Prostate gland (tissue), 2 donors: ENCODE results near the gene MOGAT3.

ENCODE experiments used
- CTCF ChIP-seq, 4 experiments: fragments of 200-600 bp in 2 of 4; fragments of 450-650 bp in 2 of 4; sonication (generic) in 2 of 4; IDR thresholded peaks; 1 replicate in 3 of 4; 2 replicates in 1 of 4; pipeline ENCODE4 v1.5.1; 2016 to 2019; ENCODE audit warnings: antibody characterized with exemption in 4 of 4, mild to moderate bottlenecking in 2 of 4, moderate library complexity in 2 of 4
- POLR2A ChIP-seq: fragments of 450-650 bp; IDR thresholded peaks from one replicate; pipeline ENCODE4 v1.6.1; 2016; ENCODE audit warnings: antibody characterized with exemption, mild to moderate bottlenecking
- POLR2AphosphoS5 ChIP-seq: sonication (generic); formaldehyde crosslinking; IDR thresholded peaks from one replicate; pipeline ENCODE4 v1.6.1; 2017; ENCODE audit warnings: antibody characterized with exemption

GRCh38 chr7:101166909-101167644 is 33.8 kb downstream of the MOGAT3 start:
- TF ChIP-seq POLR2A (no peak), CTCF (IDR thresholded peaks at IDR 0.05) (no peak), POLR2AphosphoS5 (no peak)
